ENCODE measurements around the gene CHD8.
A peak's percentile ranks its signal among the peaks of the same experiment; 100 is the strongest.
"Not testable (repeated sequence)": the region's sequence is repeated elsewhere in the genome, so short reads cannot be mapped to it uniquely, and the experiment has no call there.

CHD8 gene

DNA sequence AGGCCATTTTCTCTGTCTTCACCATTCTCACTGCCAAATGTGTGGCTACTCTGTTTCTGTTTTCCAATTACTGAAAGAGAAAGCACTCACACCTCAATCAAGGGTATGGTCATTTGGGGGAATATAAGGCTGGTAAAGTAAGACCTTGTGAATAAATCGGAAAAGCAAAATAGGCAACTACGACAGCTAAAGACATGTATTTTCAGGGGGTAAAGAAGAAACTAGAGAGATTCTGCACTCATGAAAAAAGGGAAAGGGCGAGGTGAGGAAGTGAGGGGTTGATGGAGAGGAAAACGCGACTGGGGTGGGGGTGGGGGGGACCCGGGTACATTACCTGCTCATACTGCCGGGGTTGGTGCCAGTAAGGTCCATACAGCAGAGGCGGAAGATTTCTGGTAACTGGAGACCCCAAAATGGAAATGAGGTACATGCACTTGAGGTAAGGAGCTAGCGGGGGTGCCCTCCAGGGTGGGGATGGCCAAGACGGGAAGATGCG is 19.3 kb downstream of the CHD8 start:
- no peak for DNase-seq

DNA sequence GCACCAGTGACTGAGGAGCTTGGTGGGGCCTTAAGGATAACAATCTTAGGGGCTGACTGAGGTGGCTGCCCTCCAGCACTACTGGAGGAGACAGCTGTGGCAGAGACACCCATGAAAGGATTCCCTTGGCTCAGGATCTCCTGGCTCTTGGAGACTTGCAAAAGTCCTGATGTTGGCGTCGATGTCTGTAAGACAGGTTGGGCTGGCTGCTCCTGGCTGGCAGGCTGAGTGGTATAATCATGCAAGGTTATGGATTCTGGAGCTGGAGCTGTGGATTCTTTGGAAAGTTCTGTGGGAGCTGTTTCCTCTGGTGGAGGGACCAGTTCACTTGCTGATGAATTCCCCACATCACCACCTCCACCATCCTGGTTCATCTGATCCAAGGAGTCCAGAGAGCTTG is 24.8 kb downstream of the CHD8 start:
- no peak for DNase-seq

DNA sequence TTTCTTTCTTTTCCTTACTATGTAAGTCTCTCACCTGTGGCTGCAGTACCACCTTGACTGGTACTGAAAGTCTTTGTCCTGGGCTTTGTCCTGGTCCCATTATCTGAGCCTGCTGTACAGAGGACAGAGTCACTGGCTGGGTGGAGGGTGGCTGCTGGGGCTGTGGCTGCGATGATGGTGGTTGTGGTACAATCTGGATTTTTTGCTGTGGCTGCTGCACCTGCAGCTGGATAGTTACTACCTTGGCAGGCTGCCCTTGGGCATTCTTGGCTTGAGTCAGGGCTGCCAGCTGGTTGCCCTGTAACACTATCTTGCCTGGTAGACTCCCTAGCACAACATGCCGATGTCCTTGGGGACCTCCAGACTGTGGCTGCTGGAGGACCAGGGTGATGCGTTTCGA is 27.0 kb downstream of the CHD8 start:
- DNase-seq: no peak

- no peak for DNase-seq
Measured at GRCh38 chr14:21426692-21427091, 29.2 kb downstream of the CHD8 start.

DNA sequence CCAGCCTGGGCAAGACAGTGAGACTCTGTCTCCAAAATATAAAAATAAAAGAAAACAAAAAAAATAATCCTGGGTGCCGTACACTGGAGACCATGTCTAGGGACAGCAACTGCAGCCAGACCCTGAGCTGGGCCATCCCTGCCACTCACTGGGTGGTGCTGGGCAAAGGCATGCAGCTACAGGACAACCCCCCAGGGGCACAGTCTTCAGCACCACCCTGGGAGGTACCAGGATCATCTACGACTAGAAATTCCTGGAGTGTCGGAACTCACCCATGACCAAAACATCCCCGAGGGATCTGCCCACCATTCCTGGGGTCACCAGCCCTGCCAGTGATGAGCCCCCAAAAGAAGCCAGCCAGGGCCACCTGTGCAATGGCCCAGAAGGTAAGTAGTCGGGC is 36.4 kb downstream of the CHD8 start:
- no peak for DNase-seq

GRCh38 chr14:21415329-21415728 is 40.6 kb downstream of the CHD8 start:
- DNase-seq: no peak

DNA sequence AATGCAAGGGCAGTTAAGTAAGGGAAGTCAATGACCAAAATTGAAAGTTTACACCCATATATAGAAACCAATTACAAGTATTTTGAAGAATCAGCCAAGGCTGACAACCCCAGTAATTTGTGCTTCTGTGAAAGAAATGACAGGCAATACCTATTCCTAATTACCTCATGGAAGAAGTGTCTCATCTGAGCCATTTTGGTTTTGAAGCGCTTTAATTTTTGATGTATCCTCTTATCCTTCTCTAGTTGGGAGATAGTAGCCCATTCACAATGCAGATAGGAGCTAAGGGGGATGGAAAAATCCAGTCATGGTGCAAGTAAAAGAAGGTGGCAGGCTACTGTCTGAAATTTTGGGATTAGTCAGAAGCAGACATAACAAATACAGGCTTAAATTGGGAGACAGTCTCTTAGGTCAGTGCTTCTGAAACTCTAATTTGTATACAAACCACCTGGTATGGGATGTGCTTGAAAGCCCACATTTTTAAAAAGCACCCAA is 41.7 kb downstream of the CHD8 start:
- DNase-seq: no peak

- no peak for DNase-seq
Measured at GRCh38 chr14:21408147-21408546, 47.8 kb downstream of the CHD8 start.

- DNase-seq: no peak
Measured at GRCh38 chr14:21406213-21406612, 49.7 kb downstream of the CHD8 start.

DNA sequence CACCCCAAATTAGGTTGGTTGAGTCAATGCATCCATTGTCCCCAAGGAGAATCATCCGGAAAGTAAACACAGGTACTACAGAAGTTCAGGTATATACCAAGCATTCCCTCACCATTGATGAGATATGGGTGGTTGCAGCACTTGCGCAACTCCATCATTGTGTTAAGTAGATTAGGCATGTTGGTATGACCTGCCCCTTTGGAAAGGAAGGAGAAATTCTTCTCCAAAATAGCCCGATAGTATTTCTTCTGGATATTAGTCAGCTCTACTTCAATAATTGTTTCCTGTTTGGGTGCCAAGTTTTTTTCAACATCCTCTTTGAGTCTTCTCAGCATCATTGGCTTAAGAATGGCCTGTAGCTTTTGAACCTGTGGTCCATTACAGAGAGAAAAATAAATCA is 50.8 kb downstream of the CHD8 start:
- DNase-seq: no peak

- DNase-seq: peak in 1 of 14 donors; percentile 92
Measured at GRCh38 chr14:21399311-21399870, 56.5 kb downstream of the CHD8 start.

DNA sequence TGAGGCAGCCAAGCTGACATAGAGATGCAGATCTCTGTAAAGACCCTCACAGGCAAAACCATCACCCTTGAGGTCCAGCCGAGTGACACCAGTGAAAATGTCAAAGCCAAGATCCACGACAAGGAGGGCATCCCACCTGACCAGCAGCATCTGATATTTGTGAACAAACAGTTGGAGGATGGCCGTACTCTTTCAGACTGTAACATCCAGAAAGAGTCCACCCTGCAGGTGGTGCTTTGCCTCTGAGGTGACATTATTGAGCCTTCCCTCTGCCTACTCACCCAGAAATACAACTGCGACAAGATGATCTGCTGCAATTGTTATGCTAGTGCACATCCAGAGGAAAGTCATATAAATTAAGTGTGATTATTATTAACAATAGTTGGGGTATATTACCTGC is 57.0 kb downstream of the CHD8 start:
- peak in 1 of 14 donors; percentile 89 for DNase-seq

- no peak for DNase-seq
Measured at GRCh38 chr14:21395450-21395849, 60.5 kb downstream of the CHD8 start.

- DNase-seq: peak in 1 of 14 donors; percentile 2
Measured at GRCh38 chr14:21385188-21385904, 70.6 kb downstream of the CHD8 start.

DNA sequence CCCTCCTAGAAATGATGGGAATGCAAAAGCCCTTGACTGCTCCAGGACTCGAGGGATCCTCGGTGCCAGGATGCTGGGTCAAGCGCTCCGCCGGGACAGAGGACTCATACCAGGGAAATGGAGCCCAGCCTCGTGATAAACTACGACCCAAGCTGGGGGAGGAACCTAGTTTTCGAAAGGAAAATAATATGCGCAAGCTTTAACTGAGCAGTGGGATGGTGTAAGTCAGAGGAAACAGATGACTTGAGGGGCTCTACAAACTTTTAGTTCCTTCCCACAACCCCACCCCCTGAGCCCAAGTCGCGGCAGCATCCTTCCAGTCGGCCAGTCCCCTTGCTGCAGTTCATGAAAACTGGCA is 71.5 kb downstream of the CHD8 start:
- no peak for DNase-seq

- DNase-seq: peak; percentile 38 to 94 (median 88)
Measured at GRCh38 chr14:21383848-21384493, 72.0 kb downstream of the CHD8 start, which contains the start of gene SUPT16H. Gene SUPT16H (minus strand): TSS chr14:21384019. CDS start chr14:21383927, 92 bp downstream.

- DNase-seq: peak in 3 of 14 donors; percentile 14 to 64 (median 38)
Measured at GRCh38 chr14:21382886-21383847, 72.8 kb downstream of the CHD8 start.

GRCh38 chr14:21382095-21382494 is 73.8 kb downstream of the CHD8 start:
- DNase-seq: no peak

GRCh38 chr14:21379338-21379737 is 76.6 kb downstream of the CHD8 start:
- no peak for DNase-seq

- DNase-seq: no peak
Measured at GRCh38 chr14:21373980-21374379, 81.9 kb downstream of the CHD8 start.

- not testable (repeated sequence) for DNase-seq
Measured at GRCh38 chr14:21372814-21373213, 83.1 kb downstream of the CHD8 start.

DNA sequence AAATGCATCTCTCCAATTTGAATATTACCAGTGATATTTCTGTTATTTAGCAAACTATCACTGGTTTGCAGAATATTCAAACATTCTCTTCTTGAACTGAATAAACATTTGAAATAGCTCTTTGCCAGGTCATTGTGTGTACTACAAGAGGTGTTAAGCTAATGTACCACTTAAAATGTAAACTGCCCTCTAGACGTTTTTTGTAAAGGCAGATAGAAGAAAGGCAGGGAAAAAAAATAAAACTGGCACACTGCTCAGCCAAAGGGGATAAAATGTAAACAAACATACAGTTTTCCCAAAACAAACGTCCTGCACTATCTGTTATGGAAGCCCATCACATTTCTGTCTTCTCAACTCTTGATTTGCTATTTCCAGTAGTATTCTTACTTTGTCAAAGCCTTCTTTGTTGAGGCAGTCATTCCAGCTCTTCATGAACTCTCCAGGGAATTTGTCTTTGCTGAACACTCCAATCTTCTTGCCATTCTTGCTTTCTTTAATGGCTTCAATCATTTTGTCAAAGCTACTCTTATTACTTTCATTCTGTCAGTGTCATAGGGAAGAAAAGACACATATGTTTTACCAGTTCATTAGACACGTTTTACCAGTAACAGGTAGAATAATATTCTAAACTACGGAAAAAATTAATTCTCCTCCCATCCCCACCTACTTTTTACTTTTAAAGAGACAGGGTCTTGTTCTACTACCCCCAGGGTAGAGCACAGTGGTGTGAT is 85.8 kb downstream of the CHD8 start:
- no peak for DNase-seq
